Measurements from ENCODE around the gene SP100.
"Not testable (repeated sequence)": the region's sequence is repeated elsewhere in the genome, so short reads cannot be mapped to it uniquely, and the experiment has no call there.

SP100 gene

GRCh38 chr2:230422149-230422548 lies 6.1 kb downstream of the SP100 start:
- no peak for DNase-seq

GRCh38 chr2:230423851-230424458 lies 8.0 kb downstream of the SP100 start:
- DNase-seq = no peak

- no peak for DNase-seq
Observed at GRCh38 chr2:230425377-230425776, 9.4 kb downstream of the SP100 start.

- DNase-seq = no peak
Observed at GRCh38 chr2:230429513-230429912, 13.5 kb downstream of the SP100 start.

- DNase-seq = no peak
Observed at GRCh38 chr2:230430957-230431910, 15.2 kb downstream of the SP100 start.

GRCh38 chr2:230434677-230435324 lies 18.8 kb downstream of the SP100 start:
- DNase-seq = no peak

GRCh38 chr2:230435431-230435830 lies 19.4 kb downstream of the SP100 start:
- no peak for DNase-seq

- DNase-seq = not testable (repeated sequence)
Observed at GRCh38 chr2:230439121-230439520, 23.1 kb downstream of the SP100 start.

GRCh38 chr2:230439590-230439989 lies 23.6 kb downstream of the SP100 start:
- no peak for DNase-seq

- no peak for DNase-seq
Observed at GRCh38 chr2:230441227-230441897, 25.4 kb downstream of the SP100 start.

GRCh38 chr2:230443541-230443940 lies 27.5 kb downstream of the SP100 start:
- DNase-seq = no peak

- no peak for DNase-seq
Observed at GRCh38 chr2:230444832-230445231, 28.8 kb downstream of the SP100 start.

- DNase-seq = no peak
Observed at GRCh38 chr2:230447036-230447435, 31.0 kb downstream of the SP100 start.

- DNase-seq = no peak
Observed at GRCh38 chr2:230447455-230448451, 31.8 kb downstream of the SP100 start.

GRCh38 chr2:230449901-230450467 lies 34.0 kb downstream of the SP100 start:
- DNase-seq = no peak

- no peak for DNase-seq
Observed at GRCh38 chr2:230453006-230453405, 37.0 kb downstream of the SP100 start.

- no peak for DNase-seq
Observed at GRCh38 chr2:230455005-230455684, 39.1 kb downstream of the SP100 start.

- DNase-seq = no peak
Observed at GRCh38 chr2:230457073-230457768, 41.2 kb downstream of the SP100 start.

- DNase-seq = no peak
Observed at GRCh38 chr2:230457793-230458192, 41.8 kb downstream of the SP100 start.

- no peak for DNase-seq
Observed at GRCh38 chr2:230459216-230459615, 43.2 kb downstream of the SP100 start.
